GM10248 (cell line): ENCODE measurements around the gene HIVEP1.

Experiments used
- CTCF ChIA-PET: fragments of 300-600 bp; sonication (Branson Sonifier 250); formaldehyde crosslinking; extraction: SDS; loops from one replicate; lab custom pipeline; 2021; ENCODE audit warnings: antibody characterized with exemption; lab: Yijun Ruan, JAX
- POLR2A ChIA-PET: fragments of 350-650 bp; sonication (Branson Sonifier 250); formaldehyde crosslinking; extraction: SDS; loops from one replicate; lab custom pipeline; 2020; ENCODE audit warnings: antibody characterized with exemption; lab: Yijun Ruan, JAX
- DNase-seq: peaks from one replicate; pipeline ENCODE4 v3.0.0; 2012; ENCODE audit errors: extremely low spot score
- CTCF ChIP-seq: IDR thresholded peaks from 2 replicates; pipeline ENCODE4 v1.5.1; 2012; ENCODE audit warnings: mild to moderate bottlenecking, low read depth; ENCODE audit errors: extremely low read depth, missing control alignments, control extremely low read depth

HIVEP1 gene

GRCh38 chr6:12069891-12070529 is 57.9 kb downstream of the HIVEP1 start:
- TF ChIP-seq CTCF, result no peak
- ChIA-PET CTCF (no interaction called here), POLR2A (no interaction called here)
- no peak for DNase-seq

- ChIA-PET POLR2A (no interaction called here), CTCF (no interaction called here)
- no peak for TF ChIP-seq CTCF
- DNase-seq, result no peak
Measured at GRCh38 chr6:12071064-12071615, 59.0 kb downstream of the HIVEP1 start.

- POLR2A ChIA-PET, result no interaction called here
- peak; percentile 43 for TF ChIP-seq CTCF
- DNase-seq, result no peak
- CTCF ChIA-PET, result interaction anchor here (0.7 to 3.0 kb wide), 11 partner anchors 8 to 528 kb away, joined by 3 to 16 read pairs (median 3); no protein-coding TSS in a partner anchor
Measured at GRCh38 chr6:12075067-12075563, 63.0 kb downstream of the HIVEP1 start.

- CTCF ChIA-PET, result interaction anchor here (1.0 to 2.0 kb wide), 5 partner anchors 10 to 421 kb away, joined by 3 to 9 read pairs (median 3); no protein-coding TSS in a partner anchor
- TF ChIP-seq CTCF, result no peak
- POLR2A ChIA-PET, result no interaction called here
- DNase-seq, result no peak
Measured at GRCh38 chr6:12077021-12077710, 65.1 kb downstream of the HIVEP1 start.

- no peak for DNase-seq
- TF ChIP-seq CTCF, result no peak
- ChIA-PET CTCF (interaction anchor here (1.0 to 2.0 kb wide), 5 partner anchors 9 to 422 kb away, joined by 3 to 9 read pairs (median 3); no protein-coding TSS in a partner anchor), POLR2A (no interaction called here)
Measured at GRCh38 chr6:12078014-12078413, 65.9 kb downstream of the HIVEP1 start.

- POLR2A ChIA-PET, result no interaction called here
- TF ChIP-seq CTCF, result no peak
- CTCF ChIA-PET, result interaction anchor here (1.2 to 2.8 kb wide), 4 partner anchors 11 to 426 kb away, joined by 3 to 8 read pairs (median 5); partner anchors contain the start of gene EDN1
- DNase-seq, result no peak
Measured at GRCh38 chr6:12081771-12082170, 69.7 kb downstream of the HIVEP1 start.
